HepG2 (cell line): ENCODE results near the gene NEK7.

ENCODE experiments used
- EZH2 ChIP-seq: conservative IDR thresholded peaks from 2 replicates; pipeline ENCODE4 v1.6.1; 2012; ENCODE audit warnings: mild to moderate bottlenecking, low read depth, low read length, moderate library complexity
- GTF2F1 ChIP-seq: fragments of 150-350 bp; IDR thresholded peaks from 2 replicates; pipeline ENCODE4 v1.6.1; 2014; ENCODE audit warnings: low read length
- SP1 ChIP-seq, 2 experiments: fragments of 450-650 bp in 1 of 2; sonication (generic) in 1 of 2; formaldehyde crosslinking in 1 of 2; IDR thresholded peaks; 2 replicates each; pipeline versions ENCODE4 v1.4.0 to v1.6.1; 2016 to 2020; ENCODE audit warnings: missing genetic modification reagents in 1 of 2
- TF ChIP-seq, protein P1 (sequence below): sonication (generic); formaldehyde crosslinking; IDR thresholded peaks from 2 replicates; pipeline ENCODE4 v1.5.0; 2020; ENCODE audit warnings: mild to moderate bottlenecking, missing genetic modification reagents, moderate library complexity
- TF ChIP-seq, protein P2 (sequence below): sonication (generic); formaldehyde crosslinking; IDR thresholded peaks from 2 replicates; pipeline ENCODE4 v1.4.0; 2020; ENCODE audit warnings: missing genetic modification reagents, borderline replicate concordance

DNA sequence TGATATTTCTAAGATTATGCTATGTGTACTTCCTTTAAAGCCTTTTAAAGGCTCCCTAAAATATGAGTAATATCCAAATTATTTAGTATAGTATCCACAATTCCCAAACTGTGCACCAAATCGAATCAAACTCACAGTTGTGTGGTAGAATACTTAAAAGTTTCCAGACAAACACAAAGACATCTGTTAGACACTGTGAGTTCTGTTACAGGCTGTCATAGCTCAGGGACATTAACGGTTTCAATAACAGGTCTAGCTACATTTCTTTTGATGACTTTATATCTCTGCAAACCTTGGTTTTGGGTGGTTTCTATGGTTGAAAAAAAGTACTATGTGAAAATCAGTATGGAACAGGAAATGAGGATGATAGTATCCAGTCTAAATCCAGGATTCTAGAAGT, 36.9 kb upstream of the NEK7 start:
- TF ChIP-seq, protein P1, sequence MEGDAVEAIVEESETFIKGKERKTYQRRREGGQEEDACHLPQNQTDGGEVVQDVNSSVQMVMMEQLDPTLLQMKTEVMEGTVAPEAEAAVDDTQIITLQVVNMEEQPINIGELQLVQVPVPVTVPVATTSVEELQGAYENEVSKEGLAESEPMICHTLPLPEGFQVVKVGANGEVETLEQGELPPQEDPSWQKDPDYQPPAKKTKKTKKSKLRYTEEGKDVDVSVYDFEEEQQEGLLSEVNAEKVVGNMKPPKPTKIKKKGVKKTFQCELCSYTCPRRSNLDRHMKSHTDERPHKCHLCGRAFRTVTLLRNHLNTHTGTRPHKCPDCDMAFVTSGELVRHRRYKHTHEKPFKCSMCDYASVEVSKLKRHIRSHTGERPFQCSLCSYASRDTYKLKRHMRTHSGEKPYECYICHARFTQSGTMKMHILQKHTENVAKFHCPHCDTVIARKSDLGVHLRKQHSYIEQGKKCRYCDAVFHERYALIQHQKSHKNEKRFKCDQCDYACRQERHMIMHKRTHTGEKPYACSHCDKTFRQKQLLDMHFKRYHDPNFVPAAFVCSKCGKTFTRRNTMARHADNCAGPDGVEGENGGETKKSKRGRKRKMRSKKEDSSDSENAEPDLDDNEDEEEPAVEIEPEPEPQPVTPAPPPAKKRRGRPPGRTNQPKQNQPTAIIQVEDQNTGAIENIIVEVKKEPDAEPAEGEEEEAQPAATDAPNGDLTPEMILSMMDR (CRISPR knock-in tag): no peak
- TF ChIP-seq GTF2F1 (no peak), EZH2 (no peak), SP1 (IDR thresholded peaks at IDR 0.05) (no peak), SP1 (CRISPR knock-in tag; IDR thresholded peaks at IDR 0.05) (no peak)
- TF ChIP-seq, protein P2, sequence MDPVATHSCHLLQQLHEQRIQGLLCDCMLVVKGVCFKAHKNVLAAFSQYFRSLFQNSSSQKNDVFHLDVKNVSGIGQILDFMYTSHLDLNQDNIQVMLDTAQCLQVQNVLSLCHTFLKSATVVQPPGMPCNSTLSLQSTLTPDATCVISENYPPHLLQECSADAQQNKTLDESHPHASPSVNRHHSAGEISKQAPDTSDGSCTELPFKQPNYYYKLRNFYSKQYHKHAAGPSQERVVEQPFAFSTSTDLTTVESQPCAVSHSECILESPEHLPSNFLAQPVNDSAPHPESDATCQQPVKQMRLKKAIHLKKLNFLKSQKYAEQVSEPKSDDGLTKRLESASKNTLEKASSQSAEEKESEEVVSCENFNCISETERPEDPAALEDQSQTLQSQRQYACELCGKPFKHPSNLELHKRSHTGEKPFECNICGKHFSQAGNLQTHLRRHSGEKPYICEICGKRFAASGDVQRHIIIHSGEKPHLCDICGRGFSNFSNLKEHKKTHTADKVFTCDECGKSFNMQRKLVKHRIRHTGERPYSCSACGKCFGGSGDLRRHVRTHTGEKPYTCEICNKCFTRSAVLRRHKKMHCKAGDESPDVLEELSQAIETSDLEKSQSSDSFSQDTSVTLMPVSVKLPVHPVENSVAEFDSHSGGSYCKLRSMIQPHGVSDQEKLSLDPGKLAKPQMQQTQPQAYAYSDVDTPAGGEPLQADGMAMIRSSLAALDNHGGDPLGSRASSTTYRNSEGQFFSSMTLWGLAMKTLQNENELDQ (CRISPR knock-in tag): no peak
